SK-N-MC (cell line): ENCODE results near the gene ACP7.

Experiments
- DNase-seq: peaks from one replicate; pipeline ENCODE4 v3.0.0-alpha.2; 2011; ENCODE audit warnings: low read depth, low spot score
- H3K27ac ChIP-seq: fragments of 200-600 bp; sonication (generic); 2 replicates; pipeline ENCODE4 v1.5.1; 2016; ENCODE audit warnings: mixed run types
- H3K36me3 ChIP-seq: fragments of 200-600 bp; sonication (generic); 2 replicates; pipeline ENCODE4 v1.6.1; 2017; ENCODE audit warnings: antibody characterized with exemption, low read length, mixed read lengths; ENCODE audit not compliant: insufficient read depth
- H3K4me3 ChIP-seq: fragments of 200-600 bp; sonication (generic); 2 replicates; pipeline ENCODE4 v1.5.1; 2016
- H3K9ac ChIP-seq: fragments of 200-600 bp; sonication (generic); 2 replicates; pipeline ENCODE4 v1.8.0; 2017; ENCODE audit warnings: mixed run types, mixed read lengths; ENCODE audit not compliant: insufficient read length
- H3K9me3 ChIP-seq: fragments of 200-600 bp; sonication (generic); 2 replicates; pipeline ENCODE4 v1.6.1; 2017; ENCODE audit warnings: low read depth, mild to moderate bottlenecking, antibody characterized with exemption, low read length, moderate library complexity, mixed read lengths
- EZH2 ChIP-seq: fragments of 200-600 bp; sonication (generic); IDR thresholded peaks from one replicate; pipeline ENCODE4 v1.6.1; 2017; ENCODE audit warnings: antibody characterized with exemption
- FOXP2 ChIP-seq: optimal IDR thresholded peaks from 2 replicates; pipeline ENCODE3; 2011; ENCODE audit warnings: mild to moderate bottlenecking, moderate library complexity; ENCODE audit not compliant: insufficient read depth; ENCODE audit errors: extremely low read length, control extremely low read depth
- POLR2AphosphoS5 ChIP-seq: IDR thresholded peaks from 2 replicates; pipeline ENCODE4 v1.6.1; 2012; ENCODE audit warnings: mild to moderate bottlenecking, low read depth, low read length, borderline replicate concordance

ACP7 gene

DNA sequence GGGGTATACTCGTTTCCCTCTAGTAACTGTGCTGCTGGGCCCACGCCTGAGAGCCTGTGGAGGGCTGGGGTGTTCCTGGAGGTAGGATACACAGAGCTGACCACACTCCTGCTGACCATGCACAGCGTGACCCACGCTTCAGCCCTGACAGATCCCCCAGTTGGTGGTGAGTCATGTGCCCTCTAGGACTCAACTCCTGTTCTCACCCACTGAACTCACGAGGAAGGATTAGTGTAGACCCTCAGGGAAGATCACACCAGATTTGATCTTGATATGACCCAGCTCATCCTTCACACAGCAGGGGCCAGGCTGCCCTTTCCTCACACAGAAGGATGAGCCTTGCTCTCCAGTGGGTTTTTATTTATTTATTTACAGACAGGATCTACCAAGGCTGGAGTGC is 13.3 kb upstream of the ACP7 start:
- Histone ChIP-seq H3K9me3 (no peaks in the 10 kb centered on the region), H3K27ac (no peak overlapping the region), H3K36me3 (no peaks in the 10 kb centered on the region), H3K9ac (no peak overlapping the region), H3K4me3 (no peak overlapping the region)
- no peak for TF ChIP-seq EZH2
- TF ChIP-seq FOXP2 = no peak
- TF ChIP-seq POLR2AphosphoS5 = no peak
- DNase-seq = no peak

DNA sequence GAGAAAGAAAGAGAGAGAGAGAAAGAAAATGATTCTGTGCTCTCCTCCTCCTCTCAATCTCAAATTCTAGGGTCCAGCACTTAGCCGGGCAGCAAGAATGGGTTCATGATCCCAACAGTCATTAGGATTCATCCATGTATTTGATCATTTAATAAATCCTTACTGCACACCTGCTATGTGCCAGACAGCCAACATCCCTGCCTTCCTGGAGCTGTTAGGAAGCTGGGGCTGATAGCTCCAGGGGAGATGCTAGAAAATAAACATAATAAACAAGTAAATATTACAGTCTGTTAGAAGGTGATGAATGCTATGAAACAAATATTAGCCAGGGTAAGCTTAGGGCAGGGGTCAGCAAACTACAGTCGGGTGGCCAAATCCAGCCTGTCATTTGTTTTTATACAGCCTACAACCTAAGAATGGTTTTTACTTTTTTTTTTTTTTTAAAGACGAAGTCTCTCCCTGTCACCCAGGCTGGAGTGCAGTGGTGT is 9.9 kb upstream of the ACP7 start:
- Histone ChIP-seq H3K36me3 (no peaks in the 10 kb centered on the region), H3K9ac (no peak overlapping the region), H3K27ac (no peak overlapping the region), H3K9me3 (no peaks in the 10 kb centered on the region), H3K4me3 (no peak overlapping the region)
- no peak for TF ChIP-seq FOXP2
- no peak for TF ChIP-seq POLR2AphosphoS5
- TF ChIP-seq EZH2 = no peak
- no peak for DNase-seq

- Histone ChIP-seq H3K4me3 (no peak overlapping the region), H3K27ac (no peak overlapping the region), H3K9ac (no peak overlapping the region), H3K36me3 (no peaks in the 10 kb centered on the region), H3K9me3 (no peaks in the 10 kb centered on the region)
- TF ChIP-seq FOXP2 = no peak
- TF ChIP-seq EZH2 = no peak
- no peak for TF ChIP-seq POLR2AphosphoS5
- no peak for DNase-seq
Observed at GRCh38 chr19:39074942-39075341, 9.2 kb upstream of the ACP7 start.

DNA sequence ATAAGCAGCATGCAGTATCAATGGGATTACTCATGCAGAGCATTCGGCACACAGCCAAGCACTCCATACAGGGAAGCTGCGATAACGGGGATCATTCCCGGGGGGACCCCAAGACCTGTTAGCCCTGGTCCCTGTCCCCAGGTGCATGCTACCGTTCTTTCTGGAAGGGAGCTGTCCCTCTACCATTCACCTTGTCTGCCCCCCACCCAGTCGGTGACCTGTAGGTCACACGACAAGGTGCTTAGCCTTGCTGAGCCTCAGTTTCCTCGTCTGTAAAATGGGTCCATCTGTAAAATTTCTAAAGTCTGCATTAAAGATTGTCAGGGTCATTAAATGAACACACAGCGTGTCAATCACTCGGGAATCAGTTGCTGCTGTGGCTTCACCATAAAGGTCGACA is 6.8 kb upstream of the ACP7 start:
- Histone ChIP-seq H3K27ac (no peak overlapping the region), H3K36me3 (no peaks in the 10 kb centered on the region), H3K9ac (no peak overlapping the region), H3K4me3 (no peak overlapping the region), H3K9me3 (no peaks in the 10 kb centered on the region)
- no peak for TF ChIP-seq POLR2AphosphoS5
- no peak for TF ChIP-seq EZH2
- TF ChIP-seq FOXP2 = no peak
- DNase-seq = no peak

DNA sequence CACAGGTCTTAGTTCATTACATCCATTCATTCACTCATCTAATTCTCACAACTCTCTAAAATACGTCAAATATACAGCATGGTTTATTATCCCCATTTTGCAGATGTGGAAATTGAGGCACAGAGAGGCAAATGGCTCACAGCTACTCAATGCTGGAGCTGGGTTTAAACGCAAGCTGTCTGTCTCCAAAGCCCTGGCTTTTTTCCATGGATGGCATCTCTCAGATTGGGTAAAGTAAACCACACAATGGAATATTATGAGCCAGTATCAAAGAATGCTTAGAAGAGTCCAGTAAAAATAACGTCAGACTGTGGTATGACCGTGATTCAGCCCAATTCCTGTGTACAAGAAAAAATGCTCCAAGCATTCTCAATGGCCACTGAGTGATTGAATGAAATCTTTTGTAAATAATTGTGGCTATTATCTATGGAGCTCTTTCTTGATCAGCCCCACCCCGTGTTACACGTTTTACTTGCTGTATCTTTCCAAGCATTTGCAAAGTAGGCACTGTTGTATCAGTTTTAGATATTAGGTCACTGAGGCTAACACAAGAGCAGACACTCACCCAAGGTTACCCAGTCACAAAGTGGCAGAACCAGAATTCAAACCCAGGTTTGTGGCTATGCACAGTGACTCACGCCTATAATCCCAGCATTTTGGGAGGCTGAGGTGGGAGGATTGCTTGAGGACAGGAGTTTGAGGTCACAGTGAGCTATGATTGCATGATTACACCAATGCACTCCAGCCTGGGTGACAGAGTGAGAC is 5.5 kb upstream of the ACP7 start:
- Histone ChIP-seq H3K4me3 (no peak overlapping the region), H3K9ac (no peak overlapping the region), H3K27ac (no peak overlapping the region), H3K36me3 (no peaks in the 10 kb centered on the region), H3K9me3 (no peaks in the 10 kb centered on the region)
- DNase-seq = no peak
- no peak for TF ChIP-seq EZH2
- no peak for TF ChIP-seq POLR2AphosphoS5
- TF ChIP-seq FOXP2 = no peak

- TF ChIP-seq EZH2 (no peak), POLR2AphosphoS5 (no peak), FOXP2 (no peak)
- no peak overlapping the region for H3K9ac ChIP-seq
- H3K36me3 ChIP-seq = no peaks in the 10 kb centered on the region
- H3K9me3 ChIP-seq = no peaks in the 10 kb centered on the region
- no peak overlapping the region for H3K4me3 ChIP-seq
- no peak overlapping the region for H3K27ac ChIP-seq
- DNase-seq = no peak
Observed at GRCh38 chr19:39080431-39080830, 3.7 kb upstream of the ACP7 start.

- DNase-seq = no peak
- Histone ChIP-seq H3K27ac (no peak overlapping the region), H3K36me3 (no peaks in the 10 kb centered on the region)
Observed at GRCh38 chr19:39082167-39082566, 2.0 kb upstream of the ACP7 start.

GRCh38 chr19:39082745-39083598 is 1.2 kb upstream of the ACP7 start:
- Histone ChIP-seq H3K9me3 (no peaks in the 10 kb centered on the region), H3K4me3 (no peak overlapping the region), H3K36me3 (no peaks in the 10 kb centered on the region), H3K9ac (no peak overlapping the region), H3K27ac (no peak overlapping the region)
- TF ChIP-seq EZH2 (no peak), POLR2AphosphoS5 (no peak), FOXP2 (no peak)
- DNase-seq = no peak

More at GRCh38 chr19:39082167-39082566, 2.0 kb upstream of the ACP7 start:
- Histone ChIP-seq H3K9me3 (no peaks in the 10 kb centered on the region), H3K9ac (no peak overlapping the region), H3K4me3 (no peak overlapping the region)
- TF ChIP-seq POLR2AphosphoS5 (no peak), FOXP2 (no peak), EZH2 (no peak)
